ENCODE data around the gene BBS4.

DNA sequence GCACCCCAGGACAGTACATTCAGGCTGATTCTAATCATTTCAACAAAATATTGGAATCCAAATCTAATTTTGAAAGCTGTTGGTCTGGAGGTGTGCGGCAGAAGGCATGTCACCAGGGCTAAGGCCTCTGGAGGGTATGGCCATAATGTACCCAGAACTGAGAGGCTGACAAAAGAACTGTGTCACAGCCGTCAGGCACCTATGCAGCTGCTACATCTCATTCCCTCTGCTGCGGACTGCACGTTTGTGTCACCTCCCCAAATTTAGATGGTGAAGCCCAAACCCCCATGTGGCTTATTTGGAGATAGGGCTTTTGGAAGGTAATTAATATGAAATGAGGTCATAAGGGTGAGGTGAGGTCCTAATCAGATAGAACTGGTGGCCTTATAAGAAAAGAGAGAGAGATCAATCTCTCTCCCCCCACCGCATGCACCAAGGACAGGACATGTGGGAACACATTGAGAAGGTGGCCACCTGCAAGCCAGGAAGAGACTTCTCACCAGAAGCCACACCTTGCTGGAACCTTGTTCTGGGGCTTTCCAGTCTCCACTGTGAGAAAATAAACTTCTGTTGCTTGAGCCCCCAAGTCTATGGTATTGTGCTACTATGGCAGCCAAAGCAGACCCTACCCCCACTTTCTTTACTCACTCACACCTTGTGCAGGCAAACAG, 74.7 kb downstream of the BBS4 start:
- TF ChIP-seq, protein P1, sequence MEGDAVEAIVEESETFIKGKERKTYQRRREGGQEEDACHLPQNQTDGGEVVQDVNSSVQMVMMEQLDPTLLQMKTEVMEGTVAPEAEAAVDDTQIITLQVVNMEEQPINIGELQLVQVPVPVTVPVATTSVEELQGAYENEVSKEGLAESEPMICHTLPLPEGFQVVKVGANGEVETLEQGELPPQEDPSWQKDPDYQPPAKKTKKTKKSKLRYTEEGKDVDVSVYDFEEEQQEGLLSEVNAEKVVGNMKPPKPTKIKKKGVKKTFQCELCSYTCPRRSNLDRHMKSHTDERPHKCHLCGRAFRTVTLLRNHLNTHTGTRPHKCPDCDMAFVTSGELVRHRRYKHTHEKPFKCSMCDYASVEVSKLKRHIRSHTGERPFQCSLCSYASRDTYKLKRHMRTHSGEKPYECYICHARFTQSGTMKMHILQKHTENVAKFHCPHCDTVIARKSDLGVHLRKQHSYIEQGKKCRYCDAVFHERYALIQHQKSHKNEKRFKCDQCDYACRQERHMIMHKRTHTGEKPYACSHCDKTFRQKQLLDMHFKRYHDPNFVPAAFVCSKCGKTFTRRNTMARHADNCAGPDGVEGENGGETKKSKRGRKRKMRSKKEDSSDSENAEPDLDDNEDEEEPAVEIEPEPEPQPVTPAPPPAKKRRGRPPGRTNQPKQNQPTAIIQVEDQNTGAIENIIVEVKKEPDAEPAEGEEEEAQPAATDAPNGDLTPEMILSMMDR (IDR thresholded peaks at IDR 0.05), result no peak
- no peak for TF ChIP-seq POLR2A (IDR thresholded peaks at IDR 0.05)
